ENCODE results near the gene SMYD3.
A peak's percentile ranks its signal among the peaks of the same experiment; 100 is the strongest.
"Not testable (repeated sequence)": the region's sequence is repeated elsewhere in the genome, so short reads cannot be mapped to it uniquely, and the experiment has no call there.

The SMYD3 gene

DNA sequence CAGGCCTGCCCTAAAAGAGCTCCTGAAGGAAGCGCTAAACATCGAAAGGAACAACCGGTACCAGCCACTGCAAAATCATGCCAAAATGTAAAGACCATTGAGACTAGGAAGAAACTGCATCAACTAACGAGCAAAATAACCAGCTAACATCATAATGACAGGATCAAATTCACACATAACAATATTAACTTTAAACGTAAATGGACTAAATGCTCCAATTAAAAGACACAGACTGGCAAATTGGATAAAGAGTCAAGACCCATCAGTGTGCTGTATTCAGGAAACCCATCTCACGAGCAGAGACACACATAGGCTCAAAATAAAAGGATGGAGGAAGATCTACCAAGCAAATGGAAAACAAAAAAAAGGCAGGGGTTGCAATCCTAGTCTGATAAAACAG is 688.7 kb downstream of the SMYD3 start:
- not testable (repeated sequence) for DNase-seq

- not testable (repeated sequence) for DNase-seq
Observed at GRCh38 chr1:245816496-245816895, 690.6 kb downstream of the SMYD3 start.

DNA sequence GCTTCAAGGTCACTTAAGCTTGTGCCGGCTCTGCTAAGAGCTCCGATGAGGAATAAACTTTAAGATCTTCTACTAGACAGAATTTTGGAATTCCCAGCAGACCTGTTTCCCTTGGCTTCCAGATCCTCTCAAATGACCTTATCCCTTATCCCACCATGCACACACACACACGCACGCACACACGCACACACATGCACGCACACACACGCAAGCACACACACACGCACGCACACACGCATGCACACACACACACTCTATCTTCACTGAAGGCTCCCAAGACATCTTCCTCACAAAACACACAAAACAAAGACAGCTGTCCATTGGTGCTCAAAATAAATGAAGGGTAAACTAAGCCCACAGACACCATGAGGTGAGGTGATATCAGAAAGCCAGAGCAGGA is 692.4 kb downstream of the SMYD3 start:
- no peak for DNase-seq

DNA sequence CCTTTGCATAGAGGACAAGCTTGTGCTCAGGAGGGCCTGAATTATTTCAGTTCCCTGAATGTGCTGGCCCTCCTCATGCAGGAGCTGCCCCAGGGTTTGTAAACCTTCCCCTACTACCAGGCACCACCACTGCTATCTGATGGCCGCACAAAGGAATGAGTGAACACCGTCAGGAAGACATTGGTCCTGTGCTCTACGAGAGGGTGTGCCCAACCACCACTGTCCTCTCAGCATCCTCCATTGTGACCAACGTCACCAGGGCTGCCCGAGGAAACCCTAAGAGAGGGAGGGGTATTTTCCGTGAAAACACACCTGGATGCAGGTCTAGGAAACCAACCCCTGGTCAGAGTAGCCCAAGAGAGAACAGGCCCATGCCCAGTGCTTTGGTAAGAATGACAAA is 694.8 kb downstream of the SMYD3 start:
- no peak for DNase-seq

- no peak for DNase-seq
Observed at GRCh38 chr1:245810789-245811337, 696.2 kb downstream of the SMYD3 start.

DNA sequence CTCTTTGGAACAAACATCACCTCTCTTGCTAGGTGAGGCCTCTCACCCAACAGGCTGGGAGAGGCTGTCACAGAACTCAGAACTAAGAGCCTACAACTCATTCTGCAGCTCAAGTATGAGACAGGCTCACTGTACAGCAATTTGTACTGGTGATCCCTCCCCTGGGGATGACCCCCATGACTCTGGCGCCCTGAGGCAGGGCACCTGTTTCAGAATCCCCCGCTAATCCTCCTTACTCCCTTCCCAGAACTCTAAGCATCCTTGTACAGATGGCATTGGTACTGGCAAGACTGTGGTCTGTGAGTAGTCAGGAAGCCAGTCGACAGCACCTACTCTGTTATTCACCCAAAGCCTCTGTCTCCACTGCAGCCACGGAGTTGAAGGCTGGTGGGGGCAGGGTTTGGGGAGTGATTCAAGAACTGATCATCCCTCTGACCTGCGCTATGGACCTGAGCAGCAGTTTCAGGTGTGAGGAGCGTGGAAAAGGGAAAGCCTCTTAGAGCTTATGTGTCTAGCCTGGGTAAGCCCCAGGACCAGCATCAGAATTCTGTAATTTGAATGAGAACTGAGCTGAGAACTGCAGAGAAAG is 696.8 kb downstream of the SMYD3 start:
- DNase-seq, result no peak

DNA sequence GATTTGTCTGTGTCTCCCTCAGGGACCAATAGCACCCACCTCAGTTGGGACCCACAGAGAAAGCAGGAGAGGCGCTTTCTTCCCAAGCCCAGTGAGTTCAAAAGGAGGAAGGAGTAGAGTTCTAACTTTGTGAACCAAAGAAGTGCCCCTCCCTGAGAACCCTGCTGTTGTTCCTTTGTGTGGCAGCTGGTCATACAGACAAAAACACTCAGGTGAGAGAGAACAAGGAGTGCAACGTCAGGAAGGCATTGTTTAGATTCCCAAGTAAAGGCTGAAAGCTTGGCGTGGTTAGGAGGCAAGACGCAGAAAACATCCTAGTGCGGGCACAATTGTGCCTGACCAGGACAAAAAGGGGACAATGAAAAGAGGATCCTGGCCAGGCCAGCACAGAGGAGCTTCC is 697.7 kb downstream of the SMYD3 start:
- DNase-seq, result no peak

DNA sequence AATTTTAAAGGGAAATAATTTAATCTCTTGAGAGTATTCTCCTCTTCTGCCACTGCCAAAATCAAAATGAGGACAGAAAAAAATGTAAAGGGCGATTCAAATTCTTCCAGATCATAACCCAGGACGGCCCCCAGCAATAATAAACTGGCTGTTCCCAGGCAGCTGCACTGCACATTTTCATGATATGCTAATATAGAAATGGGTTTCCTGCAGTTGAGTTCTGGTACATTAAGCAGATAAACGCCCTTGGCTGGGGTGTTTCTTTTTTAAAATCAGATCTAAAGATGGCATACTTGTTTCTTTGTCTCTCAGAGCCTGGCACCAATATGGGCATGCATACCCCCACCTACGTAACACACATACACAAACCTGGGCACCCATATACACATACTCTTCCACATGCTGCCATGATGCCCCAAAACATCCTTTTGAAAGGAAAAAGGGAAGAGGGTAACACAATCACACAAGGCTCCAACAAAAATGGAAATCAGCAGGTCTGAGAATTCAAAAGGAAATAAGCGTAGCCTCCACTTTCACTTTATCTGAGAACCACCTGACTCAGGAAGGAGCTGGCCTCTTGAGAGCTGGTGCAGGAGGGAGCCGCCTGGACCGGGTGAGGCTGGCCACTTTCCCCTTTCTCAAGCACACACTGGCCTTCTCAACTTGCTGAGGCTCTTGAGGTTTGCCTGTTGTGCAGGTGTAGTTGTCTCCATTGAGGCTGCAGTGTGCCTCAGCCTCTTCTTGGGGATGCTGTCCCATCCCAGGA is 698.9 kb downstream of the SMYD3 start:
- no peak for DNase-seq

DNA sequence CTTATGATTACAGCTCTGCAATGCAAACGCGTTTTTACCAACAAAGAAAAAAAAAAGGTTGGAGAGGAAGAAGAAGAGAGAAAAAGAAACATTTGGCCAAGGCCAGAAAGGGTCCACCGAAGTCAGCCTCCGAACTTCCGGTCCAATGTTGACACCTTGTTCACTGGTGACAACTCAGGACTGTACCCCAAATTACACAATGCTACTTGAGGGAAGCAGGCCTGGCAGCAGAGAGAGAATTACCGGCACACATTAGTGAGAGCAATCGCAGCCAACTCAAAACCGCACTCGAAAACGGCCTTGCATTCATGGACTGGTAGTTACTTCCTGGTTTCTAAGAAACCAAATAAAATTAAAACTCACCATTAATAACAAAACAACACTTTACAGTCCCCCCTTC is 699.8 kb downstream of the SMYD3 start:
- DNase-seq, result peak; percentile 15 to 58

DNA sequence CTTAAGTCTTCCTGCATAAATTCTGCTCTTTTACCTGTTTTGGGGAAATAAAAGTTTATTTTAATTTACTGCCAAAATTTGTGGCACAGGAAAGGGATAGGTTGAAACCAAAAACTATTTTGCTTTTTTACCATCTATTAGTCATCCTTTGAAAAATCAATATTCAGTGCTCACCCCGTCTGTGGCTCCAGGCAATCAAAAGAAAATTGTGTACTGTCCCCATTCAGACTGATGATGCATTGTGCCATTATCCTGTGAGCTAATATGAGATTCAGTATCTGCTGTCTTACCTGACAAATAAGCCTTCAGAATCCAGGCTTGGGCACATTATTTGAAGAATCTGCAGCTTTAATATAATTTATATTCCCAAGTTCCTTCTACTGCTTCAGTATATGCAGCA is 701.5 kb downstream of the SMYD3 start:
- no peak for DNase-seq

GRCh38 chr1:245804696-245805095 is 702.4 kb downstream of the SMYD3 start:
- no peak for DNase-seq

DNA sequence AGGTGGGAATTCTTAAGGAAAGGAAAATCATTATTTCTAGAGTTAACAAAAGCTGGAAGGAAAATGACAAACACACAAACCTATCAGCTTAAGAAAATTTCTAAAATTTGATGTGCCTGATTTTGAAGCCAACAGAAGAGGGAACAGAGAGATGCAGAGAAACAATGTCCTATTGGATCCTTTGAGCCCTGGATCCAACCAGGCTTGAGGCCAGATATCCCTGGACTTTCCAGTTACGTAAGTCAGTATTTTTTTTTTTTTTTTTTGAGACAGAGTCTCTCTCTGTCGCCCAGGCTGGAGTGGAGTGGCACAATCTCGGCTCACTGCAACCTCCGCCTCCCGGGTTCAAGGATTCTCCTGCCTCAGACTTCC is 703.4 kb downstream of the SMYD3 start:
- no peak for DNase-seq

DNA sequence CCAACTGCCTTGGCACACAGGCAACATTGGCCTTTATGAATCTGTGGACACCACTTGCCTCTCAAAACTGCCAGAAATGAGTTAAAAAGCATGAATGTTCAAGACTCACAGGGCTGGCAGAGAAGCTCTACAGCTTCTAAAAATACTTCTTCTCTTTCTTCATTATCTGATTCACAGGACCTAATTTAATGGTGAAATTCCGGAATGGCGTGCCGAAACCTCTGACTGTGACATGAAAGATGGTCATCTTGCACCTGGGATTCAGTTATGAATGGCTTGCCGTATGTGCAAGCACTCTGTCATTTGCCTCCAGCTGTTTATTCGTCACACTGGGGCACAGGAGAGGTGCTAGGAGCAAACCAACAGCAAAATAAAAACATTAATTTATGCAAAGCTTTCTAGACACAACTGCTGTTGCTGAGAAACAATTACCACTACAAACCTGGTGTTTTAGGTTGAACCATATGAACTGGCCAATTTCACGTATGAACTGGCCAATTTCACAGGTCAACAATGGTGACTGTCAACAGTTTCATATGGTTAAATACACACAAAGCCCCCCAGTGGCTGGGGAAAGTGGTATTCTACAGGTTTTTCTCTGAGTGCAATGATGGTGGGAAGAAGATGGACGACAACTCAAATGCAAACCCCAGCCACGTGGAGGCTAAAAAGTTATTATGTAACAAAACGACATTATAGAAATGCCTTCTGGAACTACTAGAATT is 704.0 kb downstream of the SMYD3 start:
- no peak for DNase-seq

DNA sequence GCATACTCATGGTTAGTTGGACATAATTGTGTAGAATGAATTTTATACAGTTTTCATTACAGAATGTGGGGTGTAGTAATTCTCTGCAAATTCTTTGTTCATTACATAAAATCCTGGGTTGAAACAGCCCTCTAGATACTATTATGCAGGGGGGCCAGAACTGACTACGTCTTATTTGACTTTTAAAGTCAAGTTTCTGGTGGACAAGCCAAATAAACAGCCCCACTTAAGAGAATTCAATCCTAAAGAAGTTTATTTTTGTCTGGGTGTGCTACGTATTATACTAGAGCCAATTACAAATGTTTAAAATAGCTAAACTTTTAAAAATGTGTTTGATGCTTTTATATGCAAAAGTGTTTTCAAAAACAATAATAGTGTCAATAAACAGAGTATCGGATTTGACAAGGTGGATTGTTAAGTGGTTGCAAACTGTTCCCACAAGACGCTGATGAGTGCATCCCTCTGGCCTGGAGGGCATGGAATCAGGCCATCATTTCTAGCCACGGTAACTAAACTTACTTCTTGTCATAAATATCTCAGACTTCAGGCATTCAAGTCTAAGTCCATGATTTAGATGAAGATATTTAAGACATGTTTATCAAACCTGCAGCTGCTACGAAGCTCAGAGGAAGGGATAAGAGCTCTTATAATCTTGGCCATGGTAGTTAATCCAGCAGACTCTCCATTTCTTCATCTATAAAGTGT is 706.0 kb downstream of the SMYD3 start:
- no peak for DNase-seq

GRCh38 chr1:245798349-245798711 is 708.7 kb downstream of the SMYD3 start:
- DNase-seq, result no peak

GRCh38 chr1:245797592-245798348 is 709.3 kb downstream of the SMYD3 start:
- DNase-seq, result peak; percentile 11 to 35

DNA sequence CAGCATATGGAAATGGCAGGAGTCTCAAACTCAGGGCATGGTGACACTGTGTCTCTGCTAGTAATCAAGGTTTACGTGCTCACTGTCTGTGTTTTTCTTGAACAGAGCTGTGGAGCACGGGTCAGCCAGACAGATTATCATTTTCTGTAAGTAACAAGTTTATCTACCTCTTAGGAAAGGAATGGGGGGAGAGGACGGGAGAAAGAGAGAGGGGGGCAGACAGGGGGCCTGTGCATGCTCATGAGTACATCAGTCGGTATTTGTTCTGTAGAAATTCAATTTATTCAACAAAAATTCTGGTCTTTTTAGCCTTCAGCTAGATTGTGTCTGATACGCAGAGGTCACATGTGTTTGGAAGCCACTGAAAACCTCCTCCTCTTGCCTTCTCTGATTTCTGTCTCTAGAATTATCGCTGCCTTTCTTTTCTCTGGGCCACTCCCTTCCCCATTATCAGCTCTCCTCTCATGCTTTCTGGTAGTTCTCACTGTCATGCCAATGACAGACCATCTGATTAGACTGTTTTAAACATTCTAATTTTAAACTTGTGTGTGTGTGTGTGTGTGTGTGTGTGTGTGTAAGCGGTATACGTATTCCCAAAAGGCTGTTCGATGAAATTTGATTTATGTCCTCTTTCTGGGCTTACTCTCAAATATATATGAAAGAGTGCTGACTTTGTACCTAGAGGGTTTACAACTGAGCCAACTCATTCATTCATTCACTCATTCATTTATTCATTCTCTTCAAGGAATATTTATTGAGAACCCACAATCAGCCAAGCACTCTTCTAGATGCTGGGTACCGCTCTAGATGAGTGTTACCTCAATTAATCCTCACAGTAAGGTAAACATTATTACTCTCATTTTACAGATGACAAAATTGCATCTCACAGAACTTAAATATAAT is 715.4 kb downstream of the SMYD3 start:
- DNase-seq, result no peak

DNA sequence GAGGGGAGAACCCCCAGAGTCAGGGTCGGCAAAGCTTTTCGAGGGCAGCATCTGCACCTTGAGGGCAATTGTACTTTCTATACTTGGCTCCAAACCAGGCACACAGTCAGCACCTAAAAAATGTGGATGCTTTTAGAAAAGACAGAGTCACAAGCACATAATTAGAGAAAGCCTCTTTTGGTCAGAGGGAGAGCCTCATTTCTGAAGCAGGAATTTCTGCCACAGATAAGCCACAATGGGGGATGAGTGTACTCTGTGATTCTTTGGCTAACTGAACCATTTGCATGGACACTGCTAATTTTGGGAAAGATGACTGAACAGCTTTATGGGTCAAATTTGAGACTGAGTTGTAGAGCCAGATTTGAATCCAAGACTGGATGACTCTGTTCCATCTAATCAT is 716.6 kb downstream of the SMYD3 start:
- DNase-seq, result no peak

- no peak for DNase-seq
Observed at GRCh38 chr1:245788886-245789285, 718.2 kb downstream of the SMYD3 start.

DNA sequence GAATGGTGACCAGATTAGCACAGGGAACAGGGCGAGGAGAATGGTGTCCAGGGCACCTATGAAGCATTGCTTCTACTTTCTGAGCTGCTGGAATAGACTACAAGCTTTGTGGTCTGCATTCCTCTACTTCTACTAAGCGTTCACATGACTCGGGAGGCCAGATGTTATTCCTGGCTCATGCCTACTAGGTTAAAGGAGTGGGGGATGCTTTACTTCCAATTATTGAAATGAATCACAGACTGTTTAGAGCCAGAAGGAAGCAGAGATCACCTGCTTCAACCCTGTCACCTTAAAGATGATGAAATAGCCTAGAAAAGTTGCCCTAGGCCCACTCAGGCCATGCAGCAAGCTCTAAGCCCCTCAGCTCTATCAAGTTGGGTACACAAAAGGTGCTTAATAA is 718.8 kb downstream of the SMYD3 start:
- DNase-seq, result no peak

- DNase-seq, result no peak
Observed at GRCh38 chr1:245786948-245787347, 720.1 kb downstream of the SMYD3 start.
